Neural cell (in vitro differentiated cells): Measurements from ENCODE around the gene C1orf105.

ENCODE experiments used
- EP300 ChIP-seq: fragments of 450-650 bp; conservative IDR thresholded peaks from 2 replicates; pipeline ENCODE4 v1.6.1; 2014; ENCODE audit warnings: antibody characterized with exemption, mild to moderate bottlenecking, moderate library complexity; ENCODE audit not compliant: poor library complexity, severe bottlenecking
- TAF1 ChIP-seq: IDR thresholded peaks from 2 replicates; pipeline ENCODE4 v1.6.1; 2012; ENCODE audit warnings: low read depth
- TF ChIP-seq, protein P1 (sequence below): fragments of 450-650 bp; IDR thresholded peaks from 2 replicates; pipeline ENCODE4 v1.5.1; 2014; ENCODE audit warnings: antibody characterized with exemption, mild to moderate bottlenecking, moderate library complexity; ENCODE audit not compliant: poor library complexity, severe bottlenecking

DNA sequence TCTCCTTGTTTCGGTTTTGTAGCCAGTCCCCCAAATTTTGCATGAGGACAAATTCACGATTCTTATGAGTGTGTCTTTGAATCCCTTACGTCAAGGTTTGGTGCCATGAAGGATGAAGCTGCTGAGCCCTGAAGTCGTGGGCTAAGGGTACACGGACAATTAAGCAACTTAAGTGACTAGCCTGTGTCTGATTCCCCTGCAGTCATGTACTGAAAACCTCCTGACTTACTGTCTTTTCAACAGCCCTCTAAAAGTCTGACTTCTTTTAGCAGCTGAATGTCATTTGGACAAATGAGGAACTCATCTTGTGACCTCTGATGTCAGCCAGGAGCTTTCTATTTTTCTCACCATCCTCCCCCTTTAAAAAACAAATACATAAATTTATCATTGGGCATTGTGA, 27.1 kb upstream of the C1orf105 start:
- TF ChIP-seq, protein P1, sequence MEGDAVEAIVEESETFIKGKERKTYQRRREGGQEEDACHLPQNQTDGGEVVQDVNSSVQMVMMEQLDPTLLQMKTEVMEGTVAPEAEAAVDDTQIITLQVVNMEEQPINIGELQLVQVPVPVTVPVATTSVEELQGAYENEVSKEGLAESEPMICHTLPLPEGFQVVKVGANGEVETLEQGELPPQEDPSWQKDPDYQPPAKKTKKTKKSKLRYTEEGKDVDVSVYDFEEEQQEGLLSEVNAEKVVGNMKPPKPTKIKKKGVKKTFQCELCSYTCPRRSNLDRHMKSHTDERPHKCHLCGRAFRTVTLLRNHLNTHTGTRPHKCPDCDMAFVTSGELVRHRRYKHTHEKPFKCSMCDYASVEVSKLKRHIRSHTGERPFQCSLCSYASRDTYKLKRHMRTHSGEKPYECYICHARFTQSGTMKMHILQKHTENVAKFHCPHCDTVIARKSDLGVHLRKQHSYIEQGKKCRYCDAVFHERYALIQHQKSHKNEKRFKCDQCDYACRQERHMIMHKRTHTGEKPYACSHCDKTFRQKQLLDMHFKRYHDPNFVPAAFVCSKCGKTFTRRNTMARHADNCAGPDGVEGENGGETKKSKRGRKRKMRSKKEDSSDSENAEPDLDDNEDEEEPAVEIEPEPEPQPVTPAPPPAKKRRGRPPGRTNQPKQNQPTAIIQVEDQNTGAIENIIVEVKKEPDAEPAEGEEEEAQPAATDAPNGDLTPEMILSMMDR: no peak
- TF ChIP-seq TAF1: no peak
- no peak for TF ChIP-seq EP300
